ENCODE results near the gene ARAP1. TPM values are rescaled to one million over a fixed set of nuclear protein-coding genes. Genes with fewer than 3 reads are reported as not detected.

Gene ARAP1
- total and polyA plus RNA-seq, 2 of the 8 experiments (the other 6 are each of a cell fraction or from before 2014, with no cell fraction given) = 25.7 to 61.6 TPM

- TF ChIP-seq CHD7 (IDR thresholded peaks at IDR 0.05; ENCODE audit: insufficient replicate concordance, low read length) = no peak
- 0 out of 4 replicates have a peak, but pooled peaks of 1 of the 2 experiments have one; percentile 37 for TF ChIP-seq HDAC2 (IDR thresholded peaks at IDR 0.05; ENCODE audit: borderline replicate concordance in 1 of 2, low read depth in 2 of 2, low read length in 2 of 2)
- no peak for TF ChIP-seq GABPA (IDR thresholded peaks at IDR 0.05; ENCODE audit: borderline replicate concordance, insufficient read depth, low read length)
Observed at GRCh38 chr11:72655896-72656464, 96.2 kb downstream of the ARAP1 start (continued).

All from H1 (cell line).